K562 (cell line): ENCODE results near the gene FEN1. TPM values are rescaled to one million over a fixed set of nuclear protein-coding genes. Genes with fewer than 3 reads are reported as not detected.

Experiments
- CBFA2T2 ChIP-seq: fragments of 450-650 bp; conservative IDR thresholded peaks from 2 replicates; pipeline ENCODE4 v1.6.1; 2017; ENCODE audit warnings: mild to moderate bottlenecking
- MLLT1 ChIP-seq, 2 experiments: fragments of 450-650 bp; IDR thresholded peaks; 2 replicates each; pipeline ENCODE4 v1.6.1; 2016
- RUNX1 ChIP-seq: sonication (generic); IDR thresholded peaks from 2 replicates; pipeline ENCODE4 v1.6.1; 2016; ENCODE audit warnings: antibody characterized with exemption, low read depth
- polyA plus RNA-seq, 8 experiments: library from polyadenylated mRNA; depleted of rRNA in 4 of 8; stranded (reverse) in 5 of 8; unstranded in 3 of 8; fragments of >200 nt; fragmentation: Nextera tagmentation in 2 of 8; fragmentation: Illumina TruSeq in 1 of 8; extraction: Ambion mirVana in 2 of 8; extraction: Trizol in 1 of 8; gene quantifications; 2 replicates each; pipeline versions ENCODE4 v1.2.1 to v1.2.3, GENCODE V29; 2011 to 2014; ENCODE audit warnings: inconsistent platforms in 1 of 8, missing spikeins in 1 of 8
- total RNA-seq, 7 experiments: library from RNA; depleted of rRNA in 6 of 7; stranded (reverse); fragments of >200 nt in 6 of 7; fragmentation: Illumina TruSeq in 2 of 7; extraction: Trizol in 2 of 7; gene quantifications; 2 replicates each; pipeline versions ENCODE4 v1.2.1 to v1.2.3, GENCODE V29; 2011 to 2021; ENCODE audit warnings: low replicate concordance in 1 of 7
- TF ChIP-seq, protein P1 (sequence below): fragments of 450-650 bp; IDR thresholded peaks from 2 replicates; pipeline ENCODE4 v1.6.1; 2017; ENCODE audit warnings: antibody characterized with exemption, mild to moderate bottlenecking
- TF ChIP-seq, protein P2 (sequence below): fragments of 250-450 bp; sonication (Bioruptor Pico); IDR thresholded peaks from 2 replicates; pipeline ENCODE4 v1.5.0; 2021
- TF ChIP-seq, protein P3 (sequence below): fragments of 450-650 bp; IDR thresholded peaks from 2 replicates; pipeline ENCODE4 v1.6.1; 2016; ENCODE audit warnings: borderline replicate concordance

FEN1 gene
- total and polyA plus RNA-seq, 9 of the 15 experiments (the other 6 are each of a cell fraction or from before 2014, with no cell fraction given), result 58.1 to 156 (median 137) TPM

GRCh38 chr11:61749591-61750217, 43.0 kb upstream of the FEN1 start (continued):
- TF ChIP-seq, protein P1, sequence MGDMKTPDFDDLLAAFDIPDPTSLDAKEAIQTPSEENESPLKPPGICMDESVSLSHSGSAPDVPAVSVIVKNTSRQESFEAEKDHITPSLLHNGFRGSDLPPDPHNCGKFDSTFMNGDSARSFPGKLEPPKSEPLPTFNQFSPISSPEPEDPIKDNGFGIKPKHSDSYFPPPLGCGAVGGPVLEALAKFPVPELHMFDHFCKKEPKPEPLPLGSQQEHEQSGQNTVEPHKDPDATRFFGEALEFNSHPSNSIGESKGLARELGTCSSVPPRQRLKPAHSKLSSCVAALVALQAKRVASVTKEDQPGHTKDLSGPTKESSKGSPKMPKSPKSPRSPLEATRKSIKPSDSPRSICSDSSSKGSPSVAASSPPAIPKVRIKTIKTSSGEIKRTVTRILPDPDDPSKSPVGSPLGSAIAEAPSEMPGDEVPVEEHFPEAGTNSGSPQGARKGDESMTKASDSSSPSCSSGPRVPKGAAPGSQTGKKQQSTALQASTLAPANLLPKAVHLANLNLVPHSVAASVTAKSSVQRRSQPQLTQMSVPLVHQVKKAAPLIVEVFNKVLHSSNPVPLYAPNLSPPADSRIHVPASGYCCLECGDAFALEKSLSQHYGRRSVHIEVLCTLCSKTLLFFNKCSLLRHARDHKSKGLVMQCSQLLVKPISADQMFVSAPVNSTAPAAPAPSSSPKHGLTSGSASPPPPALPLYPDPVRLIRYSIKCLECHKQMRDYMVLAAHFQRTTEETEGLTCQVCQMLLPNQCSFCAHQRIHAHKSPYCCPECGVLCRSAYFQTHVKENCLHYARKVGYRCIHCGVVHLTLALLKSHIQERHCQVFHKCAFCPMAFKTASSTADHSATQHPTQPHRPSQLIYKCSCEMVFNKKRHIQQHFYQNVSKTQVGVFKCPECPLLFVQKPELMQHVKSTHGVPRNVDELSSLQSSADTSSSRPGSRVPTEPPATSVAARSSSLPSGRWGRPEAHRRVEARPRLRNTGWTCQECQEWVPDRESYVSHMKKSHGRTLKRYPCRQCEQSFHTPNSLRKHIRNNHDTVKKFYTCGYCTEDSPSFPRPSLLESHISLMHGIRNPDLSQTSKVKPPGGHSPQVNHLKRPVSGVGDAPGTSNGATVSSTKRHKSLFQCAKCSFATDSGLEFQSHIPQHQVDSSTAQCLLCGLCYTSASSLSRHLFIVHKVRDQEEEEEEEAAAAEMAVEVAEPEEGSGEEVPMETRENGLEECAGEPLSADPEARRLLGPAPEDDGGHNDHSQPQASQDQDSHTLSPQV, result peak; percentile 65; the same call in 1 of the 2 replicates
- peak in 1 of 2 experiments; percentile 92; a peak in 2 of 4 replicates for TF ChIP-seq MLLT1 (IDR thresholded peaks at IDR 0.05)
- TF ChIP-seq RUNX1, result 0 out of 2 replicates have a peak, but pooled peaks have one; percentile 52
- TF ChIP-seq CBFA2T2, result peak; percentile 76
- TF ChIP-seq, protein P2, sequence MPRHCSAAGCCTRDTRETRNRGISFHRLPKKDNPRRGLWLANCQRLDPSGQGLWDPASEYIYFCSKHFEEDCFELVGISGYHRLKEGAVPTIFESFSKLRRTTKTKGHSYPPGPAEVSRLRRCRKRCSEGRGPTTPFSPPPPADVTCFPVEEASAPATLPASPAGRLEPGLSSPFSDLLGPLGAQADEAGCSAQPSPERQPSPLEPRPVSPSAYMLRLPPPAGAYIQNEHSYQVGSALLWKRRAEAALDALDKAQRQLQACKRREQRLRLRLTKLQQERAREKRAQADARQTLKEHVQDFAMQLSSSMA (CRISPR knock-in tag), result no peak
- TF ChIP-seq, protein P3, sequence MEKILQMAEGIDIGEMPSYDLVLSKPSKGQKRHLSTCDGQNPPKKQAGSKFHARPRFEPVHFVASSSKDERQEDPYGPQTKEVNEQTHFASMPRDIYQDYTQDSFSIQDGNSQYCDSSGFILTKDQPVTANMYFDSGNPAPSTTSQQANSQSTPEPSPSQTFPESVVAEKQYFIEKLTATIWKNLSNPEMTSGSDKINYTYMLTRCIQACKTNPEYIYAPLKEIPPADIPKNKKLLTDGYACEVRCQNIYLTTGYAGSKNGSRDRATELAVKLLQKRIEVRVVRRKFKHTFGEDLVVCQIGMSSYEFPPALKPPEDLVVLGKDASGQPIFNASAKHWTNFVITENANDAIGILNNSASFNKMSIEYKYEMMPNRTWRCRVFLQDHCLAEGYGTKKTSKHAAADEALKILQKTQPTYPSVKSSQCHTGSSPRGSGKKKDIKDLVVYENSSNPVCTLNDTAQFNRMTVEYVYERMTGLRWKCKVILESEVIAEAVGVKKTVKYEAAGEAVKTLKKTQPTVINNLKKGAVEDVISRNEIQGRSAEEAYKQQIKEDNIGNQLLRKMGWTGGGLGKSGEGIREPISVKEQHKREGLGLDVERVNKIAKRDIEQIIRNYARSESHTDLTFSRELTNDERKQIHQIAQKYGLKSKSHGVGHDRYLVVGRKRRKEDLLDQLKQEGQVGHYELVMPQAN, result no peak
- TF ChIP-seq, all 486 proteins: peak for 85
